Ishikawa (cell line): Measurements from ENCODE around the gene KIF6.

Experiments
- CEBPB ChIP-seq: IDR thresholded peaks from 2 replicates; pipeline ENCODE4 v1.6.1; 2012
- EP300 ChIP-seq: IDR thresholded peaks from 2 replicates; pipeline ENCODE4 v1.6.1; 2012; ENCODE audit warnings: borderline replicate concordance
- FOXM1 ChIP-seq: IDR thresholded peaks from 2 replicates; pipeline ENCODE4 v1.6.1; 2012; ENCODE audit warnings: low read depth, borderline replicate concordance
- RAD21 ChIP-seq: IDR thresholded peaks from 2 replicates; pipeline ENCODE4 v1.6.1; 2012; ENCODE audit warnings: low read depth
- REST ChIP-seq: IDR thresholded peaks from 2 replicates; pipeline ENCODE4 v1.6.1; 2012; ENCODE audit warnings: low read depth, mild to moderate bottlenecking
- ZBTB7A ChIP-seq: IDR thresholded peaks from 2 replicates; pipeline ENCODE4 v1.6.1; 2012; ENCODE audit warnings: low read depth

- no peak for TF ChIP-seq EP300
- TF ChIP-seq RAD21, result no peak
- TF ChIP-seq ZBTB7A, result no peak
- no peak for TF ChIP-seq FOXM1
- no peak for TF ChIP-seq REST
- TF ChIP-seq CEBPB, result no peak
These were observed 420.3 kb downstream of the KIF6 start for GRCh38 chr6:39304951-39305350.
